Measurements from ENCODE around the gene MACF1. TPM values are rescaled to one million over a fixed set of nuclear protein-coding genes. Genes with fewer than 3 reads are reported as not detected.
A peak's percentile ranks its signal among the peaks of the same experiment; 100 is the strongest.

MACF1 gene
- total RNA-seq, 3 donors from 2014 or later: 279 to 350 (median 325) TPM

DNA sequence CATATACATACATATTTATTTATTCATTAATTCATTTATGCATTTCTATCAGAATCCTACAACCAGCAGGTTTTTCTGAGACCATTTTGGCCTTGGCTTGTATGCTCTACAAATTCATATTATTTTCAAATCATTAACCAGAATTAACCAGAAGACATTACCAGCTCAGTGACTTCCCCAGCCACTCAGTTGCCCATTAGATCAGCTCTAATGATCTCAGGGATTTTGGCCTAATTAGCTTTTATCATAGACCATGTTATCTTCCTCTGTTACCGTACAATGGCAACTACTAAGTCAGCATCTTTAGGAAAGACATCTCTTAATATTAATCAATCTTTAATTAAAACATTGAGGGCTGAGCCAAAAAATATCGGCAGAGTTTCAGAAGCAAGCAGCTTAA is 196.6 kb downstream of the MACF1 start:
- Histone ChIP-seq H3K36me3 (no peaks in the 10 kb centered on the region), H3K4me1 (peaks cover 0 to 5% of the 10 kb centered on the region in 2 donors), H3K4me3 (no peak overlapping the region), H3K27ac (no peak overlapping the region), H3K27me3 (no peaks in the 10 kb centered on the region), H3K9me3 (no peaks in the 10 kb centered on the region)
- intact Hi-C loops (cut with DNase I; ENCODE audit: low total_unique reads): no loop called here
- DNase-seq (ENCODE audit: low spot score in 2 of 2): no peak
- TF ChIP-seq POLR2AphosphoS5 (IDR thresholded peaks at IDR 0.05) (no peak), POLR2A (IDR thresholded peaks at IDR 0.05) (no peak)
- TF ChIP-seq, protein P1, sequence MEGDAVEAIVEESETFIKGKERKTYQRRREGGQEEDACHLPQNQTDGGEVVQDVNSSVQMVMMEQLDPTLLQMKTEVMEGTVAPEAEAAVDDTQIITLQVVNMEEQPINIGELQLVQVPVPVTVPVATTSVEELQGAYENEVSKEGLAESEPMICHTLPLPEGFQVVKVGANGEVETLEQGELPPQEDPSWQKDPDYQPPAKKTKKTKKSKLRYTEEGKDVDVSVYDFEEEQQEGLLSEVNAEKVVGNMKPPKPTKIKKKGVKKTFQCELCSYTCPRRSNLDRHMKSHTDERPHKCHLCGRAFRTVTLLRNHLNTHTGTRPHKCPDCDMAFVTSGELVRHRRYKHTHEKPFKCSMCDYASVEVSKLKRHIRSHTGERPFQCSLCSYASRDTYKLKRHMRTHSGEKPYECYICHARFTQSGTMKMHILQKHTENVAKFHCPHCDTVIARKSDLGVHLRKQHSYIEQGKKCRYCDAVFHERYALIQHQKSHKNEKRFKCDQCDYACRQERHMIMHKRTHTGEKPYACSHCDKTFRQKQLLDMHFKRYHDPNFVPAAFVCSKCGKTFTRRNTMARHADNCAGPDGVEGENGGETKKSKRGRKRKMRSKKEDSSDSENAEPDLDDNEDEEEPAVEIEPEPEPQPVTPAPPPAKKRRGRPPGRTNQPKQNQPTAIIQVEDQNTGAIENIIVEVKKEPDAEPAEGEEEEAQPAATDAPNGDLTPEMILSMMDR (IDR thresholded peaks at IDR 0.05): no peak

DNA sequence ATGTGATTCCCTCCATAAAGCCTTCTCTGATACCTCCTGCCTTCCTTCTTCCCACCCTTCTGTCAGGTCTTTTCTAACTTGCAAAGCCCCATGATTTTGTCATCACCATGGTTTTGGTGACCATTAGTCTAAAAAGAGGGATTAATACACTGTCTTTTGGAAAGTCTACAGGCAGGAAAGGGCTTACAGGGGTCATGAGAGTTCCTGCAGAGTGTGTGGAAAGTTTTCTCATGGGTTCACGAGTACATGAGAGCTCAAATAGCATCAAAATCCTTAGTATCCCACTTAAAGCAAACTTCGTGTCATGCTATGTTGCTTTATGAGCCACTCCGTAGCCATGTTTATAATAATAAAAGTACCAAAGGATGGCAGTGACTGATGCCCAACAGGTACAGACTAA is 200.4 kb downstream of the MACF1 start:
- Histone ChIP-seq H3K27me3 (no peaks in the 10 kb centered on the region), H3K36me3 (no peaks in the 10 kb centered on the region), H3K4me1 (peaks cover 0 to under 1% of the 10 kb centered on the region in 2 donors), H3K9me3 (no peaks in the 10 kb centered on the region), H3K27ac (no peak overlapping the region), H3K4me3 (no peak overlapping the region)
- no peak for TF ChIP-seq POLR2AphosphoS5 (IDR thresholded peaks at IDR 0.05)
- TF ChIP-seq POLR2A (IDR thresholded peaks at IDR 0.05): no peak
- TF ChIP-seq, protein P1 (IDR thresholded peaks at IDR 0.05): no peak
- intact Hi-C loops (cut with DNase I; ENCODE audit: low total_unique reads): no loop called here
- no peak for DNase-seq (ENCODE audit: low spot score in 2 of 2)

- DNase-seq (ENCODE audit: low spot score in 2 of 2): no peak
- intact Hi-C loops (cut with DNase I; ENCODE audit: low total_unique reads): no loop called here
- Histone ChIP-seq H3K27me3 (no peaks in the 10 kb centered on the region), H3K9me3 (no peaks in the 10 kb centered on the region), H3K4me3 (no peak overlapping the region), H3K27ac (no peak overlapping the region), H3K4me1 (peaks cover 0 to 5% of the 10 kb centered on the region in 2 donors), H3K36me3 (no peaks in the 10 kb centered on the region)
- no peak for TF ChIP-seq POLR2AphosphoS5 (IDR thresholded peaks at IDR 0.05)
- no peak for TF ChIP-seq POLR2A (IDR thresholded peaks at IDR 0.05)
- TF ChIP-seq, protein P1 (IDR thresholded peaks at IDR 0.05): no peak
These were observed 200.9 kb downstream of the MACF1 start for GRCh38 chr1:39405358-39405757.

DNA sequence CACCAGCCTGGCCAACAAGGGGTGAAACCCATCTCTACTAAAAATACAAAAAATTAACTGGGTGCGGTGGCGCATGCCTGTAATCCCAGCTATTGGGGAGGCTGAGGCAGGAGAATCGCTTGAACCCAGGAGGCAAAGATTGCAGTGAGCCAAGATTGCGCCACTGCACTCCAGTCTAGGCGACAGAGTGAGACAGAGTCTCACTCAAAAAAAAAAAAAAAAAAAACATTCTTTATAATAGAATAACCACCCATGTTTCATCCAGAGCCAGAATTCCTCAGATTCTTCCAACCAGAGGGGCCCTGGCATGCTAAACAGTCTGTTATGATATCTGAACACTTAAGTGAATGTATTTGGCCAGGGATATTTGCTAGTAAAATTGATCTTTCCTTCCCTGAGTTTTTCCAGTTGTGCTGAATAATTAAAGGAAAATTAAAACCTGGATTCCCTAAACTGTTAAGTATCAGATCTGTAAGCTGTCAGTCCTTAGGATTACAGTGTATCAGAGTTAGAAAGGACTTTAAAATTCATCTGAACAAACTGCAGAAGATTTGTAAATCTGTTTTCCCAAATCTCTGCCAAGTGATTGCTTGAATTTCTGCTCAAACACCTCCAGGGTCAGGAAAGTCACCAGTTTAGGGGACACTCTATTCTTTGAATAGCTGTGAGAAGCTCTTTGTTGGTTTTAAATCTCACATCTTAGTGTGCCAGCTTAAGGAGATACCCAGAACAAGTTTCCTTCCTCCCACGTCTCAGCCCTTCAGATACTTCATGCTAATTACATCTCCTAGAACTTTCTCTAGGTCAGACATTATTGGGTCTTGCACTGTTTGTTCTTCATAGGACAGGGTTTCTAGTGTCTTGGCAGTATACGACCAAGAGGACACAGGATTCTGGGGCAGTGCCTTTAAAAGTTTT is 202.3 kb downstream of the MACF1 start:
- DNase-seq (ENCODE audit: low spot score in 2 of 2): no peak
- Histone ChIP-seq H3K27ac (peak overlapping the region; percentile 41 to 91), H3K4me3 (no peak overlapping the region), H3K9me3 (no peaks in the 10 kb centered on the region), H3K36me3 (no peaks in the 10 kb centered on the region), H3K4me1 (peaks cover 0 to 15% of the 10 kb centered on the region in 2 donors), H3K27me3 (no peaks in the 10 kb centered on the region)
- intact Hi-C loops (cut with DNase I; ENCODE audit: low total_unique reads): no loop called here
- TF ChIP-seq POLR2A (IDR thresholded peaks at IDR 0.05) (no peak), POLR2AphosphoS5 (IDR thresholded peaks at IDR 0.05) (no peak)
- TF ChIP-seq, protein P1 (IDR thresholded peaks at IDR 0.05): no peak

GRCh38 chr1:39407510-39407895 is 203.0 kb downstream of the MACF1 start:
- no peaks in the 10 kb centered on the region for H3K27me3 ChIP-seq
- peaks cover 0 to 15% of the 10 kb centered on the region in 2 donors for H3K4me1 ChIP-seq
- H3K36me3 ChIP-seq: no peaks in the 10 kb centered on the region
- intact Hi-C loops (cut with DNase I; ENCODE audit: low total_unique reads): no loop called here
- peak overlapping the region in 2 of 3 donors; percentile 84 to 91 for H3K4me3 ChIP-seq
- TF ChIP-seq POLR2A (IDR thresholded peaks at IDR 0.05): no peak
- TF ChIP-seq, protein P1 (IDR thresholded peaks at IDR 0.05): no peak
- no peak for TF ChIP-seq POLR2AphosphoS5 (IDR thresholded peaks at IDR 0.05)
- peak overlapping the region in 1 of 2 donors; percentile 91 for H3K27ac ChIP-seq
- DNase-seq (ENCODE audit: low spot score in 2 of 2): no peak
- no peaks in the 10 kb centered on the region for H3K9me3 ChIP-seq

Measured in breast epithelium (tissue), 4 donors.